HG03039 (cell line): ENCODE data around the gene CCDC9B.
A peak's percentile ranks its signal among the peaks of the same experiment; 100 is the strongest.

ENCODE experiments used
- ATAC-seq: cut with Tn5 transposase; IDR thresholded peaks from one replicate; pipeline ENCODE4 v1.9.1; 2021; ENCODE audit warnings: mild to moderate bottlenecking, moderate library complexity; ENCODE audit not compliant: unreplicated experiment

The CCDC9B gene

DNA sequence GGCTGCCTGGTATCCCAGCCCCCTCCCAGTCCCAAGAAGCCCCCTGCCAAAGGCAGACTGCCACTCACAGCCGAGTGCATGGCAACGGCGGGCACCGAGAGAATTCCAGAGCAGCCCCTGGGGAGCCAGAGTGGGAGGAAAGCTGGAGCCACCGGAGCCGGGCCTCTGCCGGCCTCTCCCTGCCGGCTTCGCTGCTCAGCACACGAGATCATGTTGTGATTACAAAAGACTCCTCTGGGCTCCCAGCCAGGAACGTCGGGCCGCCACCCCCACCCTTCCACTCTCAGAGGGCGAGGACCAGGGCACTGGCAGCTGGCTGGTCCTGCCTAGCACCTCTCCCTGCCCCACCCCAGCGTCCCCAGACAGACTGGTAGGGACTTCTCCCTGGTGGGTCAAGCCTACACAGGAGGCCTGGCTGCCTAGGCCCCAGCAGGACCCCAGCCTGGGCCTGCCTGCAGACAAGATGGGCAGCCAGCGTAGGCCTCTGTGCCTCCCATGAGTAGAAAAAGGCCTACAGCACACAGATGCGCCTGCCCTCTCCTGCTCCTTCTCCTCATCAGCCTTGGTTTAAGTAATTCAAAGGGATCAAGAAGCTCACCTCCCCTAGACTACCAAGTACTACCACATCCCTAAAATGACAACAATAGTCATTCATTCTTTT, at the start of gene CCDC9B:
TSS of gene CCDC9B (minus strand) at position 200 of the 661 bp plus-strand sequence. CDS start at position 80, 120 bp downstream.
- ATAC-seq, result no peak

DNA sequence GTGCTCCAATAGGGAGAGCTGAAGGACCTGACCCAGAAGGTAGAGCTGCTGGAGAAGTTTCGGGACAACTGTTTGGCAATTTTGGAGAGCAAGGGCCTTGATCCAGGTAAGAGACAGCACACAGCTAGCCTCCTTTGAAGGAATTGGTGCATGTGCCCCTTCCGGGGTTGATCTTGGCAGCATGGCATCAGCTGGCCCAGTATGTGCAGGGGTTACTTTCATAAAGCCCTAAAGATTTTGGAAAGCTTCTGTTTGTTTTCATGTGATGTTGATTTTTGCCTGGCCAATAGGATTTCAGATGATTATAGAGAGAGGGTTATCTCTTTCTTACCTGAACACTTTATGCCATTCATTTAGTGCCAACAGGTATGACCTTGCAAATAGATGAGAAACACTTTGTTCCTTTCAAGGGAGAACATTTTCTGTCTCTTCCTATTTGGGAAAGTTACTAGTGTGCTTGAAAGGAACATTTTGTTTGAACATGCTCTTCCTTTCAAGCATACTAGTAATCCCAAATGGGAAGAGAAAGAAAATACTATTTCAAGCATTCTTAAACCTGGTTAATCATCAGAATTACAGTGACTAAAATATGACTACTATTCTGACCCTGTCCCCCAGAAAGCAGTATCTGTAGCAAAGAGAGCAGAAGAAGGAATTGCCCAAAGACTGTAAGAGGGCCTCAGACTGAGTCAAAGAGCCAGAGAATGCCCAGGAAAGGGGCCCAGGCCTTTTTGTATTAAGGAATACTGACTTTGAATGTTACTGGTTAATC, 49.3 kb upstream of the CCDC9B start:
- no peak for ATAC-seq

DNA sequence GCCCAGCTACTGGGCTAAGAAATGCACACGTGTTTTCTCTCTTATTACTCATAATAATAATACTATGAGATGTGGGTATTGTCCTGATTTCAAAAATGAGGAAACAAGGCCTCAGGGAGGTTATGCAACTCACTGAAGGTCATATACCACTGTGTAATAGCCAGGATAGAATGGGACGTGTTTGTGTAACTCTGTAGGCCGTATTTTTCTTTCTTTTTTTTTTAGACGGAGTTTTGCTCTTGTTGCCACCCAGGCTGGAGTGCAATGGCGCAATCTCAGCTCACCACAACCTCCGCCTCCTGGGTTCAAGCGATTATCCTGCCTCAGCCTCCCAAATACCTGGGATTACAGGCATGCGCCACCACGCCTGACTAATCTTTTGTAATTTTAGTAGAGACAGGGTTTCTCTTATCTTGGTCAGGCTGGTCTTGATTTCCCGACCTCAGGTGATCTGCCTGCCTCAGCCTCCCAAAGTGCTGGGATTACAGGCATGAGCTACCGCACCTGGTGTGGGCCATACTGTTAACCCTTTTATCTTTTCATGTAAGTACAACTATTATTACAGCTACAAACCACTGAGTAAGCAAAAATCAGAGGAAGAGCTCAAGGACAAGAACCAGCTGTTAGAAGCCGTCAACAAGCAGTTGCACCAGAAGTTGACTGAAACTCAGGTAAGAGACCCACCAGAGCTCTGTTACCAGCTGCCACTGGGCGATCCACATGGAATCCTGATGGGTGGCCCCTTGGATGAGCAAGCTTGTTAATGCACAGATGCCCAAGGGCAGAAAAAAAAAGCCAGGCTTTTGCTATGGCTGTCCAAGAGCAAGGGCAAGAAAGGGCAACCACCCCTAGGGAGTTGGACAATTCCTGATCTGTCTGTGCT, 48.4 kb upstream of the CCDC9B start:
- ATAC-seq, result no peak

DNA sequence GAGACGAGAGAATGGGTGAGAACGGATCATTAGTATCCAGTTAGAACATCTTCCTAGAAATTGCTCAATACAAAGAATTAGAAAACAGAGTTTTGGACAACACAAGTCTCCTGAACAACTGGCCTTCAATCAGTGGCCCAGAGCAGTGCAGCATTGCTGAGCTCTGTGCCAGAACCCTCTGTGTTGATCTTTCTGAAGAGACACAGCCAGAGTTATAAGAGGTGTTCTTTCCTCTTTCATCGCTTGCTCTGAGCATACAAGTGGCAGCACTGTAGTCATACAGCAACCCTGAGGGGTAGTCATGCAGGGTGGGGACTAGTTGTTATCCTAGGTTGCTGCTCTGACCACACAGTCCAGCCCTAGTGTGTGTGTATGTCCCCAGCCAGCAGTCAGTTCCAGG, 45.7 kb upstream of the CCDC9B start:
- ATAC-seq, result no peak

DNA sequence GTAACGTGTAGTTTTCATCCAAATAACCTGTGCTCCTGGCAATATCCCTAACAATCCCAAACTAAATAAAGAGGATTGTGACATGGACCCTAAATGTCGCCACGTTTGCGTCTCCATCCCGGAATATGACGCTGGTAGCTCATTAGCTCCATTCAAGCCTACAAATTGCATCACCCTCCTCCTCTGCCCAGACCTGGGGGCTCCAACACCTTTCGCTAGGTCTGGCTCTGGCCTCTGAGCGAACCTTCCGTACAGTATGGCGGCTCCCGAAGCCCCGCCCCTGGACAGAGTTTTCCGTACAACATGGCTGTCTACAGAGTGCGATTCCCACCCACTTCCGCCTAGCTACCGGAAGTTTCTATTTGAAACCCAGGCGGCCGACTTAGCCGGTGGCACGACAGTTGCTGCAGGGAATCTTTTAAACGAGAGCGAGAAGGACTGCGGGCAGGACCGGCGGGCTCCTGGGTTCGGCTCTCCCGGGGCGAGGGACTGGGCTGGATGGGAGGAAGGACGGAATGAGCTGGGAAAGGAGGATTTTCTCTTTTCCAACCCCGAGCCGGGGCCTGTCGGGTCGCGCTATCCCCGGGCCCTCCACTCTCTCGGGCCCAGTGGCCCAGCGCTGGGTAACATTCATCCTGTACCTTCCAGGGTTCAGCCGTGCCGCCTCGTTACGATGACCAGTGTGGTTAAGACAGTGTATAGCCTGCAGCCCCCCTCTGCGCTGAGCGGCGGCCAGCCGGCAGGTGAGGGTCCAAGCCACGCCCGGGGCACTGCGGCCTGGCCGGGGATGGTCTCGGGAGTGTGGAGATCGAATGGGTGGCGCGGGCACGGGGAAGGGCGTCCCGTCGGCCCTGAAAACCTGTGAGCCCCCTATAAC, 42.1 kb upstream of the CCDC9B start, which contains the start of gene KNSTRN:
TSS of gene KNSTRN (plus strand) at position 142 of the 877 bp plus-strand sequence. CDS start at position 257, 115 bp downstream.
- ATAC-seq, result peak; percentile 90

DNA sequence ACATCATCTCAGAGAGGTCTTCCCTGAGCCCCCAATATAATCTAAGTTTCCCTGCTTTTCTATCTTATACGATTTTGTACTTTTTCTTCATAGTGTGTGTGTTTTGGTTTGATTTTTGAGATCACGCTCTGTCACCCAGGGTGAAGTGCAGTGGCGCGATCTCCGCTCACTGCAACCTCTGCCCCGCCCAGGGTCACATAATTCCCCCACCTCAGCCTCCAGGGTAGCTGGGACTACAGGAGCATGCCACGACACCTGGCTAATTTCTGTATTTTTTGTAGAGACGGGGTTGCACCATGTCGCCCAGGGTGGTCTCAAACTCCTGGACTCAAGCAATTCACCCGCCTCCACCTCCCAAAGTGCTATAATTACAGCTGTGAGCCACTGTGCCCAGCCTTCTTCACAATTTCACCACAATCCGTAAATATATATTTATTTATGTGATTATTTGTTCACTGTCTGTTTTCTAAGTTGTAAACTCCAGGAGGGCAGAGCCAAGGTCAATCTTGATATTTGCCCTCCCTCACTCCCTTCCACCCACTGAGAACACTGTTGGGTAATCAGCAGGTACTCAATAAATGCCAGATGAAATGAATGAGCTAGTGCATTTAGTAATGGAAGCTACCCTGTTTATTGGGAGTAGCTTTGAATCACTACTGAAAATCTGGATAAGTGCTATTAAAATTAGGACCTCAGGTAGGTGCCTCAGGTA, 41.2 kb upstream of the CCDC9B start:
- no peak for ATAC-seq

DNA sequence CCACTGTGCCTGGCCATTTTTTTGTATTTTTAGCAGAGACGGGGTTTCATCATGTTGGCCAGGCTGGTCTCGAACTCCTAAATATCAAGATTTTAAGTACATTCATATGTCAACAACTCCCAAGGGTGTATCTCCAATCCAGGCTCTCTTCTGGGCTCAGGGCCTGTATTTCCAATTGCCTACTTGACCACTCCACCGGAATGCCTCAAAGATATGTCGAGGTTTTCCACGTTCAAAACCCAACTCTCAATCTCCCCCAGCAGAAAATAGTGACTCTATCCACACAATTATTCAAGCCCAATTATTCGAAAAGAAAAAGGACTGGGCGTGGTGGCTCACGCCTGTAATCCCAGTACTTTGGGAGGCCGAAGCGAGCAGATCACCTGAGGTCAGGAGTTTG, 39.9 kb upstream of the CCDC9B start:
- no peak for ATAC-seq

DNA sequence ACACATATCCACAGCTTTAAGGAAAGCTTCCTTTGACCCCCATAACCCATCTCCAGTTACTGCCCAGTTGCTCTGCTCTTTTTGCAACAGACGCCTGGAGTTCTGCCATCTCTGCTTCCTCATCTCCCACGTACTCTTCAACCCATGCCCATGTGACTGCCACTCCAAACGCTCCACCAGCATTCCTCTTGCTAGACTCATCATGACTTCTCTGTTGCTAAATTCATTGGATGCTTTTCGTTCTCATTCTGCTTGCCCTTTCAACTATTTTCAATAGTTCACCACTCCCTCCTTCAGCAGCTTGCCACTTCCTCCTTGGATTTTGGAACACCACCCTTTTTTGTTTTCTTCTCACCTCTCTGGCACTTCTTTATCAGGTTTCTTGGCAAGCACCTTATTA, 39.1 kb upstream of the CCDC9B start:
- no peak for ATAC-seq

DNA sequence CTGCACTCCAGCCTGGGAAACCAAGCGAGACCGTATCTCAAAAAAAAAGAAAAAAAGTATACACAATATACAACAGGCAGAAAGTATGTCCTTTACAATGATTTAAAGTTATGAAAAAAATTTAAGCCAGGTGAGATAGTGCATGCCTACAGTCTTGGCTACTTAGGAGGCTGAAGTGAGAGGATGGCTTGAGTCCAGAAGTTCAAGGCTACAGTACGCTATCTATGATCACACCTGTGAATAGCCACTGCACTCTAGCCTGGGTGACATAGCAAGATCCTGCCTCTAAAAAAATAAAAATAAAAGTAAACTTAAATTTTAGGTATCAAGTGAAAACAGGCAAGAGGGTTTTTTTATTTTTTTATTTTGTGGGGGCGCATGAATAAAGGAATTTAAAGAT, 38.6 kb upstream of the CCDC9B start:
- ATAC-seq, result no peak

DNA sequence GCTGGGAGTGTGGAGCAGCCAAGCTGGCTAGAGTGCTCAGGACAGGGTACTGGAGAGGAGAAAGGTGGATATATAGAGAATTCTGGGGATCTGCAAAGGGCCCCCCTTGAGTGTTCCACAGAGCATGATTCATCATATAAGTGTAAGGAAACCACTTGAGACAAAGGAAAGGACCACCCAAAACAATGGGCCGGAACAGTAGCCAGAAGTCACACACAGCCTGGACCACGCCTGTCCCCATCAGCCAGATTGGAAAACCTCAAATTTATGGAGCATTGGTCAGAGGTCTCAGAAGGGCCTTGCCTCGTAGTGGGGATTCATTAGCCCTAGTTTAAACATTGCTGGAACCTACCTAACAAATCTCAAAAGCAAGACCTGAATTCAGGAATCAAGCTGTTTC, 36.9 kb upstream of the CCDC9B start:
- no peak for ATAC-seq

DNA sequence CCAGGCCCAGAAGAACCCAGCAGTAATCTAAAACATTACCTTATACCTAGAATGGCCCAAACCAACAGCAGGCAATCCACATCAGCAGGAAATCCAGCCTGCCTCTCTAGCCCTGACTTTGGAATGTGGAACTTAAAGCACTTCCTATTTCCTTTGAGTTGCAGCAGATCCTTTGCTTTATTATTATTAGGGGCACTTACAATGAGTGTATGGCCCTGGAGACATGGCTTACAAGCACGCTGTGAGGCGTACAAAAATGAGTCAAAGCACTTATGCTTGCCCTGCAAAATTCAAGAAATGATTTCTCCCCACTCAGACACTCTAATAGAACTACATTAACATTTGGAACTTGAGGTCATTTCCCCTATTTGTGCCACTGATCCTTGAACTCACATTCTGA, 32.2 kb upstream of the CCDC9B start:
- ATAC-seq, result no peak

DNA sequence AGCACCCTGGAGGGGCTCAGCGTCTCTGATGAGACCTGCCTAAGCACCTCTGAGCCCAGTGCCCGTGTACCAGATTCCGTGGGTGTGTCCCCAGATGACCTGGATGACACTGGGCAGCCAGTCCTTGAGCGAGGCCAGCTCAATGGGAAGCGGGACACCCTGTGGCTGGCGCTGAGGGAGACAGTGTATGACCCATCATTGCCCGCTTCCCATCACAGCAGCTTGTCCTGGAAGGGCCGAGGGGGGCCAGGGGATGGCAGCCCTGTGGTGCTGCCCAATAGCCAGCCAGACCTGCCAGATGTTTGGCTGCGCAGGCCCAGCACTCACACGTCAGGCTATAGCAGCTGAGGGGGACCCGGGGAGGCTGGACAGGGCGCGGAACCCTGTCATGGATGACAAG, 29.2 kb upstream of the CCDC9B start:
- ATAC-seq, result no peak

DNA sequence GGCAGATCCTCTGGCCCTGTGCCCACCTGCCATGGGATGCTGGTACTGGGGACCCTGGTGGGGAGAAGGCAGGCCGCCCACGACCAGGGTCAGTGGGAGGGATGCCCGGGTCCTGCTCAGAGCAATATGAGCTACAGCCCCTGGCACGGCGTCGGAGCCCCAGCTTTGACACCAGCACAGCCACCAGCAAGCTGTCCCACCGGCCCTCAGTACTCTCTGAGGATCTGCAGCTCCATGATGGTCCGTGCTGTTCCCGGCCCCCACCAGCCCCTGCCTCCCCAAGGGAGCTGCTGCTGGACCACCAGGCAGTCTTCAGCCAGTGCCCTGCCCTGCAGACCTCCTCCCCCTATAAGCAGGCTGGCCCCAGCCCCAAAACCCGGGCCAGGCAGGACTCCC, 28.7 kb upstream of the CCDC9B start:
- ATAC-seq, result no peak

DNA sequence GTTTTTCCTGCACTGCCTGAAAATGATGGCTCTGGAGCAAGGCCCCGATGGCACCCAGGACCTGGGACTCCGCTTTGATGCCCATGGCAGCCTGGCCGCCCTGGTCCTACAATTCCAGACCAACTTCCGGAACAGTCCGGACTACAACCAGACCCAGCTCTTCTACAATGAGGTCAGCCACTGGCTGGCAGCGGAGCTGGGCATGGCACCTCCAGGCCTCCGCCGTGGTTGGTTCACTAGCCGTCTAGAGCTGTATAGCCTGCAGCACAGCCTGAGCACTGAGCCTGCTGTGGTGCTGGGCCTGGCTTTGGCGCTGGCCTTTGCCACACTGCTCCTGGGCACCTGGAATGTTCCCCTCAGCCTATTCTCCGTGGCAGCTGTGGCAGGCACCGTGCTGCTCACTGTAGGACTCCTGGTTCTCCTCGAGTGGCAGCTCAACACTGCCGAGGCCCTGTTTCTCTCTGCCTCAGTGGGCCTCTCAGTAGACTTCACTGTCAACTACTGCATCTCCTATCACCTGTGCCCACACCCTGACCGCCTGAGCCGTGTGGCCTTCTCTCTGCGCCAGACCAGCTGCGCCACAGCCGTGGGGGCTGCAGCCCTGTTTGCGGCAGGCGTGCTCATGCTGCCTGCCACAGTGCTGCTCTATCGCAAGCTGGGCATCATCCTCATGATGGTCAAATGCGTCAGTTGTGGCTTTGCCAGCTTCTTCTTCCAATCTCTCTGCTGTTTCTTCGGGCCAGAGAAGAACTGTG, 28.2 kb upstream of the CCDC9B start:
- ATAC-seq, result no peak

DNA sequence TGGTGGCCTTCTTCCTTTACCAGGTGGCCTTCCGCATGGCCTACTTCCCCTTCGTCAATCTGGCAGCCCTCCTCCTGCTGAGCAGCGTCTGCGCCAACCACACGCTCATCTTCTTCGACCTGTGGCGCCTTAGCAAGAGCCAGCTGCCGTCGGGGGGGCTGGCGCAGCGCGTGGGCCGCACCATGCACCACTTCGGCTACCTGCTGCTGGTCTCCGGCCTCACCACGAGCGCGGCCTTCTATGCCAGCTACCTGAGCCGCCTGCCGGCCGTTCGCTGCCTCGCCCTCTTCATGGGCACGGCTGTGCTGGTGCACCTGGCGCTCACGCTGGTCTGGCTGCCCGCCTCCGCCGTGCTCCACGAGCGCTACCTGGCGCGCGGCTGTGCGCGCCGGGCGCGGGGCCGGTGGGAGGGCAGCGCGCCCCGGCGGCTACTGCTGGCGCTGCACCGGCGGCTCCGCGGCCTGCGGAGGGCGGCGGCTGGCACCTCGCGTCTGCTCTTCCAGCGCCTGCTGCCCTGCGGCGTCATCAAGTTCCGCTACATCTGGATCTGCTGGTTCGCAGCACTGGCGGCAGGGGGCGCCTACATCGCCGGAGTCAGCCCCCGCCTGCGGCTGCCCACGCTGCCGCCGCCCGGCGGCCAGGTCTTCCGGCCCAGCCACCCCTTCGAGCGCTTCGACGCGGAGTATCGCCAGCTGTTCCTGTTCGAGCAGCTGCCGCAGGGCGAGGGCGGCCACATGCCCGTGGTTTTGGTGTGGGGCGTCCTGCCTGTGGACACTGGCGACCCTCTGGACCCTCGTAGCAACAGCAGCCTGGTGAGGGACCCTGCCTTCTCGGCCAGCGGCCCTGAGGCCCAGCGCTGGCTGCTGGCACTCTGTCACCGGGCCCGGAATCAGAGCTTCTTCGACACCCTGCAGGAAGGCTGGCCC, 27.2 kb upstream of the CCDC9B start:
- no peak for ATAC-seq

DNA sequence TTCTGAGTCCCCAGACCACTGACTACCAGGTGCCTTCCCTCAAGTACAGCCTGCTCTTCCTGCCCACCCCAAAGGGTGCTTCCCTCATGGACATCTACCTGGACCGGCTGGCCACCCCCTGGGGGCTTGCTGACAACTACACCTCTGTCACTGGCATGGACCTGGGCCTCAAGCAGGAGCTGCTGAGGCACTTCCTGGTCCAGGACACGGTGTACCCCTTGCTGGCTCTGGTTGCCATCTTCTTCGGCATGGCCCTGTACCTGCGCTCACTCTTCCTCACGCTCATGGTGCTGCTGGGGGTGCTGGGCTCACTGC, 26.6 kb upstream of the CCDC9B start:
- ATAC-seq, result no peak

DNA sequence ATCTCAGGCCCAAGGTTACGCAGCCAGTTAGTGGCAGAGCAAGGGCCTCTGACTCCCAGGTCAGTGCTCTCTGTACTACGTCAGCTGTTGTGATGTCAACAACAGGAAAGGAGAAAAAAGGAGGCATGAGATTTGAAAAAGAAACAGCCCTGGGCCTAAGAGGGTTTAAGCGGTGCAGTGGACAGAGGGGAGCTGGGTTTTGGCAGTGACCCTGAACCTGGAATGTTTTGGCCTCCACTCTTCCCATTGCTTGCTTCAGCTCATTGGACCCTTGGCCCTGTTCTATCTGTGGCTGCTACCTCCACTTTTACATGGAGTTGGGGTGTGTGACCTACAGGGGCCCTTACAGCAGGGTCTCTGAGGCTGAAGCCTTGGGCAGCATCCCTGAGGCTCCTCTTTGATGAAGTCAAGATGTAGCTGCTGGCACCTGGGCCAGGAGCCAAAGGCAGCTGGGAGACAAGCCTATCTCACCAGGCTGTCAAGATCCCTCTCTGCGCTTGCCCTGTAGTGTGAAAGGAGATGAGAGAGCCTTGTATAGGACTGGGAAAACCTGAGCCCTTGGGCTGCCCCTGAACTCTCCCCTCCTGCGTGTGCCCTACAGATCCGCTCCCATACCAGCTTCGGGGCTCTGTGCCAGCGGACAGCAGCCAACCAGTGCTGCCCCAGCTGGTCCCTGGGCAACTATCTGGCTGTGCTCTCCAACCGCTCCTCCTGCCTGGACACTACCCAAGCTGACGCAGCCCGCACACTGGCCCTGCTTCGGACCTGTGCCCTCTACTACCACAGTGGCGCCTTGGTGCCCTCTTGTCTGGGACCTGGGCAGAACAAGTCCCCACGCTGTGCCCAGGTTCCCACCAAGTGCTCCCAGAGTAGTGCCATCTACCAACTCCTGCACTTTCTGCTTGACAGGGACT, 26.0 kb upstream of the CCDC9B start:
- no peak for ATAC-seq
